Hepatocyte (in vitro differentiated cells): ENCODE results near the gene MSL3.

Source experiments
- EZH2 ChIP-seq: fragments of 200-600 bp; sonication (generic); IDR thresholded peaks from 2 replicates; pipeline ENCODE4 v1.6.1; 2016; ENCODE audit warnings: antibody characterized with exemption, mild to moderate bottlenecking, borderline replicate concordance
- EZH2phosphoT487 ChIP-seq: fragments of 200-600 bp; sonication (generic); IDR thresholded peaks from one replicate; pipeline ENCODE4 v1.6.1; 2018; ENCODE audit warnings: antibody characterized with exemption, mild to moderate bottlenecking, low read depth, moderate library complexity; ENCODE audit not compliant: unreplicated experiment, severe bottlenecking
- TF ChIP-seq, protein P1 (sequence below): fragments of 200-600 bp; sonication (generic); IDR thresholded peaks from 2 replicates; pipeline ENCODE4 v1.5.1; 2016; ENCODE audit warnings: antibody characterized with exemption, mild to moderate bottlenecking; ENCODE audit not compliant: poor library complexity

DNA sequence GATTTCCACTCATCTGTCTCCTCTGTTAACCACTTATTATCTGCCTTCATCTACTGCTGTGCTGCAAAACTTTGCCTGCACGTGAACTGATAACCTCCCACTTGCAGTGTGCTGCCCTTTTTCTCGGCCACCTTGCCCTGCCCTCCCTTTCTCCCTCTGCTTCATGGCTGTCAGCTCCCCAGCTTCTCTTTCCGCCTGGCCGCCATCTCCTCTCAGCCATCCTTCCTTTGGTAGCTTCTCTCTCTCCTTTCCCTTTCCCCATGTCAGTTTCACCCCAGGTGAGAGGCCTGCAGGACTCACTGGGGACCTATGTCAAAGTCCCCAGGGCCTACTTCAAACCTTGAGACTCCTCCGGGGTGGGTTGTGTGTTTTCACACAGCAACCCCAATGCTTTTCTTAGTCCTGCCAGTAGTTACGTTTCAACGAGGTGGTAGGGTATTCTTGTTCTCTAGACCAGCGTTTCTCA lies 6.6 kb downstream of the MSL3 start:
- TF ChIP-seq EZH2: no peak
- TF ChIP-seq, protein P1, sequence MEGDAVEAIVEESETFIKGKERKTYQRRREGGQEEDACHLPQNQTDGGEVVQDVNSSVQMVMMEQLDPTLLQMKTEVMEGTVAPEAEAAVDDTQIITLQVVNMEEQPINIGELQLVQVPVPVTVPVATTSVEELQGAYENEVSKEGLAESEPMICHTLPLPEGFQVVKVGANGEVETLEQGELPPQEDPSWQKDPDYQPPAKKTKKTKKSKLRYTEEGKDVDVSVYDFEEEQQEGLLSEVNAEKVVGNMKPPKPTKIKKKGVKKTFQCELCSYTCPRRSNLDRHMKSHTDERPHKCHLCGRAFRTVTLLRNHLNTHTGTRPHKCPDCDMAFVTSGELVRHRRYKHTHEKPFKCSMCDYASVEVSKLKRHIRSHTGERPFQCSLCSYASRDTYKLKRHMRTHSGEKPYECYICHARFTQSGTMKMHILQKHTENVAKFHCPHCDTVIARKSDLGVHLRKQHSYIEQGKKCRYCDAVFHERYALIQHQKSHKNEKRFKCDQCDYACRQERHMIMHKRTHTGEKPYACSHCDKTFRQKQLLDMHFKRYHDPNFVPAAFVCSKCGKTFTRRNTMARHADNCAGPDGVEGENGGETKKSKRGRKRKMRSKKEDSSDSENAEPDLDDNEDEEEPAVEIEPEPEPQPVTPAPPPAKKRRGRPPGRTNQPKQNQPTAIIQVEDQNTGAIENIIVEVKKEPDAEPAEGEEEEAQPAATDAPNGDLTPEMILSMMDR: no peak
- TF ChIP-seq EZH2phosphoT487: no peak
